Stimulated activated CD4-positive, alpha-beta T cell treated with anti-CD3 and anti-CD28 coated beads, Interleukin-4, amount 100 ng/mL, for 1 hour (primary cell): ENCODE measurements around the gene RIC8B.
"Not testable (repeated sequence)": the region's sequence is repeated elsewhere in the genome, so short reads cannot be mapped to it uniquely, and the experiment has no call there.

Experiments
- DNase-seq: peaks from one replicate; pipeline ENCODE4 v3.0.0-alpha.2; 2020

The RIC8B gene

GRCh38 chr12:106908561-106908960 is 134.1 kb downstream of the RIC8B start:
- DNase-seq, result no peak

GRCh38 chr12:106910202-106910601 is 135.7 kb downstream of the RIC8B start:
- DNase-seq, result no peak

- DNase-seq, result no peak
These were observed 137.1 kb downstream of the RIC8B start for GRCh38 chr12:106911581-106911980.

- DNase-seq, result no peak
These were observed 139.0 kb downstream of the RIC8B start for GRCh38 chr12:106913456-106913855.

GRCh38 chr12:106914796-106915634 is 140.5 kb downstream of the RIC8B start:
- DNase-seq, result no peak

- DNase-seq, result no peak
These were observed 141.1 kb downstream of the RIC8B start for GRCh38 chr12:106915635-106916026.

GRCh38 chr12:106917503-106917902 is 143.0 kb downstream of the RIC8B start:
- DNase-seq, result no peak

GRCh38 chr12:106918746-106919145 is 144.3 kb downstream of the RIC8B start:
- no peak for DNase-seq

- no peak for DNase-seq
These were observed 145.5 kb downstream of the RIC8B start for GRCh38 chr12:106919910-106920544.

- not testable (repeated sequence) for DNase-seq
These were observed 147.5 kb downstream of the RIC8B start for GRCh38 chr12:106921976-106922375.

- DNase-seq, result not testable (repeated sequence)
These were observed 149.1 kb downstream of the RIC8B start for GRCh38 chr12:106923594-106923993.

GRCh38 chr12:106924268-106924861 is 149.9 kb downstream of the RIC8B start:
- DNase-seq, result no peak

GRCh38 chr12:106926657-106927056 is 152.2 kb downstream of the RIC8B start:
- DNase-seq, result no peak

GRCh38 chr12:106934277-106934676 is 159.8 kb downstream of the RIC8B start:
- DNase-seq, result no peak
